SU-DHL-6 (cell line): ENCODE results near the gene RBFOX1.

Experiments
- H2AFZ ChIP-seq: fragments of 200-600 bp; sonication (generic); 2 replicates; pipeline ENCODE4 v1.6.1; 2014; ENCODE audit warnings: low read depth, mild to moderate bottlenecking, moderate library complexity, mixed read lengths, antibody characterized with exemption, low read length; ENCODE audit not compliant: severe bottlenecking
- H3F3A ChIP-seq: fragments of 200-600 bp; shearing (Covaris generic); 2 replicates; pipeline ENCODE4 v1.6.0; 2016; ENCODE audit warnings: antibody characterized with exemption, mild to moderate bottlenecking; ENCODE audit not compliant: insufficient read depth
- H3K27ac ChIP-seq: fragments of 200-600 bp; sonication (generic); 2 replicates; pipeline ENCODE4 v1.5.1; 2016; ENCODE audit warnings: low read depth, mild to moderate bottlenecking, low read length, moderate library complexity, mixed read lengths
- H3K27me3 ChIP-seq: fragments of 200-600 bp; sonication (generic), shearing (Covaris generic); 2 replicates; pipeline ENCODE4 v1.6.0; 2014; ENCODE audit warnings: mild to moderate bottlenecking, low read length
- H3K36me3 ChIP-seq: fragments of 200-600 bp; sonication (generic); 2 replicates; pipeline ENCODE4 v1.6.1; 2014; ENCODE audit warnings: mild to moderate bottlenecking, low read length, mixed read lengths
- H3K4me2 ChIP-seq: fragments of 300-600, 200-600 bp; shearing (Covaris generic), sonication (generic); 2 replicates; pipeline ENCODE4 v1.6.0; 2014; ENCODE audit warnings: low read length, low read depth, mild to moderate bottlenecking; ENCODE audit not compliant: poor library complexity, severe bottlenecking
- H3K4me3 ChIP-seq: fragments of 200-600 bp; sonication (generic); 2 replicates; pipeline ENCODE4 v1.5.1; 2014; ENCODE audit warnings: antibody characterized with exemption, low read length, mild to moderate bottlenecking, mixed read lengths; ENCODE audit not compliant: insufficient read depth, poor library complexity, severe bottlenecking
- H3K79me2 ChIP-seq: fragments of 200-600 bp; sonication (generic); 2 replicates; pipeline ENCODE4 v1.6.1; 2014; ENCODE audit warnings: mild to moderate bottlenecking, low read length, moderate library complexity; ENCODE audit not compliant: insufficient read depth
- H3K9ac ChIP-seq: fragments of 200-600 bp; sonication (generic); 2 replicates; pipeline ENCODE4 v1.7.0; 2014; ENCODE audit warnings: mild to moderate bottlenecking, low read length
- H3K9me2 ChIP-seq: fragments of 200-600 bp; sonication (generic); replicated peaks from 2 replicates; pipeline ENCODE4 v1.6.1; 2014; ENCODE audit warnings: low read length; ENCODE audit not compliant: insufficient read depth
- H3K9me3 ChIP-seq: fragments of 200-600 bp; sonication (generic); 2 replicates; pipeline ENCODE4 v1.6.1; 2014; ENCODE audit warnings: low read length, mixed read lengths; ENCODE audit not compliant: insufficient read depth
- H4K20me1 ChIP-seq: fragments of 200-600 bp; sonication (generic); 2 replicates; pipeline ENCODE4 v1.6.1; 2014; ENCODE audit warnings: low read depth, mild to moderate bottlenecking, antibody characterized with exemption, low read length, moderate library complexity, mixed read lengths
- CTCF ChIP-seq: fragments of 200-600 bp; sonication (generic); IDR thresholded peaks from one replicate; pipeline ENCODE4 v1.5.1; 2017; ENCODE audit warnings: antibody characterized with exemption, mild to moderate bottlenecking, low read length, moderate library complexity; ENCODE audit not compliant: insufficient read depth, poor library complexity, severe bottlenecking
- EZH2phosphoT487 ChIP-seq: fragments of 200-600 bp; sonication (generic), shearing (Covaris generic); conservative IDR thresholded peaks from 2 replicates; pipeline ENCODE4 v1.6.1; 2018; ENCODE audit warnings: mild to moderate bottlenecking, antibody characterized with exemption, low read length, moderate library complexity, mixed read lengths

The RBFOX1 gene

GRCh38 chr16:7613518-7613917 is 280.9 kb downstream of the RBFOX1 start:
- H3K27ac ChIP-seq: no peak overlapping the region
- TF ChIP-seq EZH2phosphoT487: no peak
- no peak for TF ChIP-seq CTCF
- H2AFZ ChIP-seq: no peak overlapping the region
- H3K9me2 ChIP-seq: no peaks in the 10 kb centered on the region
- H4K20me1 ChIP-seq: no peaks in the 10 kb centered on the region
- H3K4me3 ChIP-seq: no peak overlapping the region
- no peak overlapping the region for H3K4me2 ChIP-seq
- no peaks in the 10 kb centered on the region for H3K79me2 ChIP-seq
- H3K36me3 ChIP-seq: no peaks in the 10 kb centered on the region
- H3K9ac ChIP-seq: no peak overlapping the region
- no peaks in the 10 kb centered on the region for H3K9me3 ChIP-seq
- no peaks in the 10 kb centered on the region for H3K27me3 ChIP-seq
- H3F3A ChIP-seq: no peaks in the 10 kb centered on the region

GRCh38 chr16:7614021-7614795 is 281.6 kb downstream of the RBFOX1 start:
- Histone ChIP-seq H3K9ac (no peak overlapping the region), H3K36me3 (no peaks in the 10 kb centered on the region), H4K20me1 (no peaks in the 10 kb centered on the region), H3F3A (no peaks in the 10 kb centered on the region), H3K79me2 (no peaks in the 10 kb centered on the region), H2AFZ (no peak overlapping the region), H3K4me3 (no peak overlapping the region), H3K27ac (no peak overlapping the region), H3K4me2 (no peak overlapping the region), H3K9me3 (no peaks in the 10 kb centered on the region), H3K9me2 (no peaks in the 10 kb centered on the region), H3K27me3 (no peaks in the 10 kb centered on the region)
- TF ChIP-seq CTCF: no peak

- Histone ChIP-seq H3K27me3 (no peaks in the 10 kb centered on the region), H3K27ac (no peak overlapping the region), H3K9ac (no peak overlapping the region), H3K79me2 (no peaks in the 10 kb centered on the region), H3K9me3 (no peaks in the 10 kb centered on the region), H3K36me3 (no peaks in the 10 kb centered on the region), H4K20me1 (no peaks in the 10 kb centered on the region), H3K4me2 (no peak overlapping the region), H3F3A (no peaks in the 10 kb centered on the region), H3K9me2 (no peaks in the 10 kb centered on the region), H2AFZ (no peak overlapping the region), H3K4me3 (no peak overlapping the region)
- no peak for TF ChIP-seq EZH2phosphoT487
- no peak for TF ChIP-seq CTCF
These were observed 282.9 kb downstream of the RBFOX1 start for GRCh38 chr16:7615565-7615964.
